ENCODE results near the gene GOLGA1. TPM values are rescaled to one million over a fixed set of nuclear protein-coding genes. Genes with fewer than 3 reads are reported as not detected.
A peak's percentile ranks its signal among the peaks of the same experiment; 100 is the strongest.

The GOLGA1 gene
- total and polyA plus RNA-seq, 2 of the 13 experiments (the other 11 are each of a cell fraction or from before 2014, with no cell fraction given): 12.7 to 15.9 TPM

GRCh38 chr9:124858330-124859046 lies 82.4 kb downstream of the GOLGA1 start (continued):
- TF ChIP-seq ZNF160 (CRISPR knock-in tag; IDR thresholded peaks at IDR 0.05): no peak
- peak in 1 of 2 experiments; percentile 26; a peak in 1 of 4 replicates for TF ChIP-seq POLR2A (IDR thresholded peaks at IDR 0.05; ENCODE audit: insufficient read depth in 1 of 2, low read depth in 2 of 2, low read length in 2 of 2)
- TF ChIP-seq XBP1 (CRISPR knock-in tag; IDR thresholded peaks at IDR 0.05): no peak
- no peak for TF ChIP-seq AHDC1 (CRISPR knock-in tag; IDR thresholded peaks at IDR 0.05; ENCODE audit: borderline replicate concordance)
- TF ChIP-seq DZIP1 (CRISPR knock-in tag; IDR thresholded peaks at IDR 0.05): no peak
- TF ChIP-seq JUND (CRISPR knock-in tag; IDR thresholded peaks at IDR 0.05): no peak
- no peak for TF ChIP-seq ZNF18 (CRISPR knock-in tag; IDR thresholded peaks at IDR 0.05; ENCODE audit: insufficient replicate concordance)
- no peak for TF ChIP-seq HNRNPK (IDR thresholded peaks at IDR 0.05; ENCODE audit: low read depth, low read length, poor library complexity, severe bottlenecking)
- TF ChIP-seq ZNF687 (CRISPR knock-in tag; IDR thresholded peaks at IDR 0.05): peak; percentile 24; the same call in 1 of the 2 replicates
- TF ChIP-seq RBM22 (optimal IDR thresholded peaks at IDR 0.05; ENCODE audit: low read length): peak; percentile 38
- no peak for TF ChIP-seq ZNF766 (CRISPR knock-in tag; IDR thresholded peaks at IDR 0.05; ENCODE audit: borderline replicate concordance)
- no peak for TF ChIP-seq ZMYM4 (CRISPR knock-in tag; IDR thresholded peaks at IDR 0.05)
- TF ChIP-seq ARNT2 (CRISPR knock-in tag; IDR thresholded peaks at IDR 0.05; ENCODE audit: low read depth): no peak

Data from HepG2 (cell line).